Parathyroid adenoma (tissue), 2 donors: Measurements from ENCODE around the gene VIT.

ENCODE experiments used
- H2AFZ ChIP-seq: fragments of 300-600 bp; sonication (generic); one replicate; pipeline ENCODE4 v1.7.0; 2017; ENCODE audit warnings: antibody characterized with exemption, mild to moderate bottlenecking
- H3K27ac ChIP-seq: fragments of 300-600 bp; sonication (generic); one replicate; pipeline ENCODE4 v1.7.0; 2017
- H3K27me3 ChIP-seq: fragments of 300-600 bp; sonication (generic); one replicate; pipeline ENCODE4 v1.7.0; 2017; ENCODE audit warnings: low read length; ENCODE audit not compliant: control insufficient read depth, insufficient read depth
- H3K36me3 ChIP-seq: fragments of 300-600 bp; sonication (generic); one replicate; pipeline ENCODE4 v1.7.0; 2017; ENCODE audit warnings: low read length; ENCODE audit not compliant: control insufficient read depth, insufficient read depth
- H3K4me1 ChIP-seq: fragments of 300-600 bp; sonication (generic); one replicate; pipeline ENCODE4 v1.7.0; 2017; ENCODE audit warnings: control low read depth
- H3K4me2 ChIP-seq: fragments of 300-600 bp; sonication (generic); one replicate; pipeline ENCODE4 v1.7.0; 2017; ENCODE audit warnings: low read length
- H3K4me3 ChIP-seq: fragments of 300-600 bp; sonication (generic); one replicate; pipeline ENCODE4 v1.7.0; 2017; ENCODE audit warnings: low read depth, low read length
- H3K79me2 ChIP-seq: fragments of 300-600 bp; sonication (generic); one replicate; pipeline ENCODE4 v1.7.0; 2017; ENCODE audit warnings: control low read depth
- H3K9ac ChIP-seq: fragments of 300-600 bp; sonication (generic); one replicate; pipeline ENCODE4 v1.7.0; 2017; ENCODE audit warnings: mild to moderate bottlenecking
- H3K9me3 ChIP-seq: fragments of 300-600 bp; sonication (generic); one replicate; pipeline ENCODE4 v1.7.0; 2017; ENCODE audit warnings: low read length; ENCODE audit not compliant: control insufficient read depth
- CTCF ChIP-seq: fragments of 300-600 bp; sonication (generic); IDR thresholded peaks from one replicate; pipeline ENCODE4 v1.7.0; 2017; ENCODE audit warnings: antibody characterized with exemption, mild to moderate bottlenecking
- donor health status: primary hyperparathyroidism.

The VIT gene

GRCh38 chr2:36655453-36655852 is 41.1 kb upstream of the VIT start:
- no peak overlapping the region for H3K4me2 ChIP-seq
- H3K27me3 ChIP-seq = no peaks in the 10 kb centered on the region
- H3K4me1 ChIP-seq = no peaks in the 10 kb centered on the region
- no peak overlapping the region for H2AFZ ChIP-seq
- no peak for TF ChIP-seq CTCF
- H3K9me3 ChIP-seq = no peaks in the 10 kb centered on the region
- H3K27ac ChIP-seq = no peak overlapping the region
- H3K4me3 ChIP-seq = no peak overlapping the region
- H3K36me3 ChIP-seq = no peaks in the 10 kb centered on the region
- no peaks in the 10 kb centered on the region for H3K79me2 ChIP-seq
- H3K9ac ChIP-seq = no peak overlapping the region

- Histone ChIP-seq H3K9ac (no peak overlapping the region), H3K27ac (no peak overlapping the region), H3K27me3 (no peaks in the 10 kb centered on the region), H3K4me3 (no peak overlapping the region), H3K4me1 (no peaks in the 10 kb centered on the region), H3K9me3 (no peaks in the 10 kb centered on the region), H3K36me3 (no peaks in the 10 kb centered on the region), H3K4me2 (no peak overlapping the region), H2AFZ (no peak overlapping the region), H3K79me2 (no peaks in the 10 kb centered on the region)
- TF ChIP-seq CTCF = no peak
Measured at GRCh38 chr2:36657703-36658102, 38.8 kb upstream of the VIT start.

GRCh38 chr2:36658277-36658748 is 38.2 kb upstream of the VIT start:
- Histone ChIP-seq H3K27ac (no peak overlapping the region), H3K9me3 (no peaks in the 10 kb centered on the region), H3K79me2 (no peaks in the 10 kb centered on the region)

GRCh38 chr2:36659218-36659617 is 37.3 kb upstream of the VIT start:
- Histone ChIP-seq H3K79me2 (no peaks in the 10 kb centered on the region), H3K27me3 (no peaks in the 10 kb centered on the region), H3K4me1 (no peaks in the 10 kb centered on the region), H3K9ac (no peak overlapping the region), H2AFZ (no peak overlapping the region), H3K4me2 (no peak overlapping the region), H3K4me3 (no peak overlapping the region), H3K9me3 (no peaks in the 10 kb centered on the region), H3K27ac (no peak overlapping the region), H3K36me3 (no peaks in the 10 kb centered on the region)
- TF ChIP-seq CTCF = no peak

More at GRCh38 chr2:36658277-36658748, 38.2 kb upstream of the VIT start:
- H3K4me1 ChIP-seq = no peaks in the 10 kb centered on the region
- H3K27me3 ChIP-seq = no peaks in the 10 kb centered on the region
- no peak overlapping the region for H3K4me3 ChIP-seq
- H3K9ac ChIP-seq = no peak overlapping the region
- no peaks in the 10 kb centered on the region for H3K36me3 ChIP-seq
- no peak for TF ChIP-seq CTCF
- H2AFZ ChIP-seq = no peak overlapping the region
- no peak overlapping the region for H3K4me2 ChIP-seq

- Histone ChIP-seq H3K9me3 (no peaks in the 10 kb centered on the region), H2AFZ (no peak overlapping the region), H3K27me3 (no peaks in the 10 kb centered on the region), H3K79me2 (no peaks in the 10 kb centered on the region), H3K36me3 (no peaks in the 10 kb centered on the region), H3K4me2 (no peak overlapping the region), H3K9ac (no peak overlapping the region), H3K4me1 (no peaks in the 10 kb centered on the region), H3K4me3 (no peak overlapping the region), H3K27ac (no peak overlapping the region)
- TF ChIP-seq CTCF = no peak
Measured at GRCh38 chr2:36659872-36660312, 36.6 kb upstream of the VIT start.
